ENCODE results near the gene RNF11.

DNA sequence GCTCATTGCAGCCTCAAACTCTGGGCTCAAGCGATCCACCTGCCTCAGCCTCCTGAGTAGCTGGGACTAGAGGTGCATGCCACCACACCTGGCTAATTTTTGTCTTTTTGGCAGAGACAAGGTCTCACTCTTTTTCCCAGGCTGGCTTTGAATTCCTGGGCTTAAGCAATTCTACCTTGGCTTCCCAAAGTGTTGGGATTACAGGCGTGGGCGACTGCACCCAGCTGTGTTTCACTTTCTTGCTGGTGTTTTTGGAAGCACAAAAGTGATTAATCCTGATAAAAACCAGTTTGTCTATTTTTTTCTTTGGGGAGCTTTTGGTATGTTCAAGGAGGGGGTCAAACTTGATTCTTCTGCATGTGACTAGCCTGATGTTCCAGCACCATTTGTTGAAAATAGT is 19.3 kb downstream of the RNF11 start:
- no peak for TF ChIP-seq POLR2AphosphoS5 (IDR thresholded peaks at IDR 0.05; ENCODE audit: borderline replicate concordance, low read depth, low read length)
- TF ChIP-seq EZH2 (IDR thresholded peaks at IDR 0.05) = no peak

Measured in SK-N-MC (cell line).